Neural progenitor cell (in vitro differentiated cells): ENCODE results near the gene HIVEP1.

ENCODE experiments used
- CTCF ChIP-seq: fragments of 200-600 bp; sonication (generic); IDR thresholded peaks from 2 replicates; pipeline ENCODE4 v1.5.1; 2017; ENCODE audit warnings: antibody characterized with exemption, mild to moderate bottlenecking
- EZH2 ChIP-seq: fragments of 200-600 bp; sonication (generic); IDR thresholded peaks from 2 replicates; pipeline ENCODE4 v1.6.1; 2017; ENCODE audit warnings: antibody characterized with exemption, mild to moderate bottlenecking, moderate library complexity
- EZH2phosphoT487 ChIP-seq: fragments of 200-600 bp; sonication (generic); IDR thresholded peaks from 2 replicates; pipeline ENCODE4 v1.6.1; 2017; ENCODE audit warnings: antibody characterized with exemption

- TF ChIP-seq CTCF: no peak
- TF ChIP-seq EZH2: no peak
- TF ChIP-seq EZH2phosphoT487: no peak
Observed at GRCh38 chr6:12022481-12022880, 10.4 kb downstream of the HIVEP1 start.
